H1 (cell line): ENCODE results near the gene CTNND2. TPM values are rescaled to one million over a fixed set of nuclear protein-coding genes. Genes with fewer than 3 reads are reported as not detected.

Source experiments
- CTCF ChIA-PET: fragments of 300-600 bp; sonication (Branson Sonifier 250); formaldehyde crosslinking; loops from one replicate; lab custom pipeline; 2021; ENCODE audit not compliant: partially characterized antibody; lab: Charles Lee
- POLR2A ChIA-PET: fragments of 300-600 bp; sonication (Branson Sonifier 250); formaldehyde crosslinking; loops from one replicate; lab custom pipeline; 2021; ENCODE audit warnings: inconsistent platforms; ENCODE audit not compliant: partially characterized antibody; lab: Charles Lee
- DNase-seq, 2 experiments: peaks; one replicate each; pipeline versions ENCODE4 v3.0.0 to v3.0.0-alpha.2; 2010 to 2022; ENCODE audit warnings: low spot score in 2 of 2, low read depth in 1 of 2, mixed read lengths in 1 of 2
- FAIRE-seq: peaks from 2 replicates; lab custom pipeline; 2011; peaks lifted over from hg19 to GRCh38; lab: Jason Lieb, UNC
- H2AFZ ChIP-seq: 2 replicates; pipeline ENCODE4 v1.8.1; 2012; ENCODE audit warnings: low read length, inconsistent platforms
- H2AK5ac ChIP-seq: 2 replicates; pipeline ENCODE4 v1.6.1; 2013; ENCODE audit warnings: low read depth, low read length
- H2BK120ac ChIP-seq: replicated peaks from 2 replicates; pipeline ENCODE3; 2013; ENCODE audit warnings: low read depth, low read length, inconsistent platforms
- H2BK12ac ChIP-seq: 2 replicates; pipeline ENCODE4 v1.6.1; 2013; ENCODE audit warnings: low read depth, low read length
- H2BK15ac ChIP-seq: 2 replicates; pipeline ENCODE4 v1.6.1; 2013; ENCODE audit warnings: low read length
- H2BK20ac ChIP-seq: 2 replicates; pipeline ENCODE4 v1.6.1; 2013; ENCODE audit warnings: low read length
- H2BK5ac ChIP-seq: 2 replicates; pipeline ENCODE4 v1.6.1; 2013; ENCODE audit warnings: low read depth, low read length
- H3K14ac ChIP-seq: 2 replicates; pipeline ENCODE4 v1.6.1; 2013; ENCODE audit warnings: inconsistent platforms; ENCODE audit not compliant: insufficient read length
- H3K18ac ChIP-seq: 2 replicates; pipeline ENCODE4 v1.6.1; 2013; ENCODE audit warnings: low read length; ENCODE audit errors: extremely low read depth
- H3K23ac ChIP-seq: 2 replicates; pipeline ENCODE4 v1.6.1; 2013; ENCODE audit warnings: inconsistent platforms; ENCODE audit not compliant: insufficient read length
- H3K23me2 ChIP-seq: 2 replicates; pipeline ENCODE4 v1.6.1; 2013; ENCODE audit warnings: low read depth, low read length
- H3K27ac ChIP-seq: 2 replicates; pipeline ENCODE4 v1.6.1; 2011; ENCODE audit warnings: low read depth, low read length, inconsistent platforms
- H3K27me3 ChIP-seq, 4 experiments: replicated peaks in 1 of 4; 1 replicate in 1 of 4; 2 replicates in 3 of 4; pipeline versions ENCODE4 v1.6.1 to v1.8.1; 2011 to 2013; ENCODE audit warnings: low read length in 3 of 4, mild to moderate bottlenecking in 3 of 4, inconsistent platforms in 2 of 4, mixed read lengths in 2 of 4, moderate library complexity in 1 of 4; ENCODE audit not compliant: control insufficient read depth in 3 of 4, insufficient read depth in 3 of 4; ENCODE audit errors: extremely low read depth in 1 of 4
- H3K36me3 ChIP-seq, 4 experiments: 2 replicates each; pipeline versions ENCODE4 v1.6.1 to v1.8.1; 2011 to 2013; ENCODE audit warnings: mild to moderate bottlenecking in 4 of 4, low read length in 3 of 4, moderate library complexity in 2 of 4, control low read depth in 1 of 4, inconsistent platforms in 1 of 4; ENCODE audit not compliant: insufficient read depth in 4 of 4, control insufficient read depth in 2 of 4
- H3K4ac ChIP-seq: replicated peaks from 2 replicates; pipeline ENCODE3; 2013; ENCODE audit warnings: low read length, low read depth, mixed read lengths, inconsistent platforms; ENCODE audit not compliant: insufficient read length
- H3K4me1 ChIP-seq, 4 experiments: replicated peaks in 1 of 4; 1 replicate in 1 of 4; 2 replicates in 3 of 4; pipeline versions ENCODE4 v1.6.1 to v1.8.1; 2011 to 2013; ENCODE audit warnings: low read length in 3 of 4, inconsistent platforms in 2 of 4, mixed read lengths in 1 of 4; ENCODE audit not compliant: insufficient read depth in 4 of 4, control insufficient read depth in 3 of 4
- H3K4me2 ChIP-seq, 2 experiments: 2 replicates each; pipeline versions ENCODE4 v1.6.1 to v1.8.1; 2011 to 2013; ENCODE audit warnings: low read depth in 2 of 2, low read length in 2 of 2, control low read depth in 1 of 2, inconsistent platforms in 1 of 2, mild to moderate bottlenecking in 1 of 2; ENCODE audit not compliant: insufficient read depth in 1 of 2
- H3K4me3 ChIP-seq, 4 experiments: fragments of 200-600, 300-600 bp in 1 of 4; sonication (generic), shearing (Covaris generic), sonication (Bioruptor Twin) in 1 of 4; 2 replicates each; pipeline versions ENCODE4 v1.5.1 to v1.8.1; 2011 to 2016; ENCODE audit warnings: low read length in 4 of 4, low read depth in 3 of 4, control low read depth in 2 of 4, inconsistent platforms in 2 of 4, mild to moderate bottlenecking in 2 of 4, mixed read lengths in 1 of 4, moderate library complexity in 1 of 4; ENCODE audit not compliant: insufficient read depth in 2 of 4; ENCODE audit errors: extremely low read depth in 1 of 4
- H3K56ac ChIP-seq: replicated peaks from 2 replicates; pipeline ENCODE3; 2013; ENCODE audit warnings: low read depth, mild to moderate bottlenecking, mixed read lengths, low read length, inconsistent platforms; ENCODE audit not compliant: insufficient read length
- H3K79me1 ChIP-seq: 2 replicates; pipeline ENCODE4 v1.6.1; 2013; ENCODE audit warnings: low read depth, low read length, control low read depth
- H3K79me2 ChIP-seq, 2 experiments: 2 replicates each; pipeline versions ENCODE4 v1.6.1 to v1.8.1; 2012 to 2013; ENCODE audit warnings: low read length in 2 of 2, mild to moderate bottlenecking in 2 of 2, inconsistent platforms in 1 of 2; ENCODE audit not compliant: insufficient read depth in 2 of 2, control insufficient read depth in 1 of 2
- H3K9ac ChIP-seq, 4 experiments: replicated peaks in 1 of 4; 1 replicate in 1 of 4; 2 replicates in 3 of 4; pipeline versions ENCODE4 v1.6.1 to v1.8.1; 2011 to 2013; ENCODE audit warnings: low read depth in 3 of 4, low read length in 3 of 4, control low read depth in 2 of 4, mild to moderate bottlenecking in 2 of 4, moderate library complexity in 2 of 4, inconsistent platforms in 1 of 4; ENCODE audit errors: extremely low read depth in 1 of 4
- H3K9me3 ChIP-seq, 2 experiments: 2 replicates each; pipeline versions ENCODE4 v1.6.1 to v1.8.1; 2012 to 2013; ENCODE audit warnings: mild to moderate bottlenecking in 2 of 2, moderate library complexity in 2 of 2, control low read depth in 1 of 2, inconsistent platforms in 1 of 2, low read depth in 1 of 2, low read length in 1 of 2, mixed read lengths in 1 of 2; ENCODE audit not compliant: insufficient read depth in 2 of 2
- H4K20me1 ChIP-seq, 2 experiments: replicated peaks in 1 of 2; 2 replicates each; pipeline versions ENCODE3 to v1.8.1; 2011 to 2013; ENCODE audit warnings: inconsistent platforms in 2 of 2, low read length in 2 of 2, mild to moderate bottlenecking in 1 of 2; ENCODE audit not compliant: insufficient read depth in 2 of 2, control insufficient read depth in 1 of 2
- H4K5ac ChIP-seq: 2 replicates; pipeline ENCODE4 v1.6.1; 2013; ENCODE audit warnings: low read length, low read depth, mixed read lengths, inconsistent platforms; ENCODE audit not compliant: insufficient read length
- H4K8ac ChIP-seq: 2 replicates; pipeline ENCODE4 v1.8.0; 2013; ENCODE audit warnings: mild to moderate bottlenecking, moderate library complexity, low read length, inconsistent platforms; ENCODE audit not compliant: insufficient read depth; ENCODE audit errors: extremely low read depth
- H4K91ac ChIP-seq: replicated peaks from 2 replicates; pipeline ENCODE3; 2013; ENCODE audit warnings: low read length, mixed read lengths, inconsistent platforms; ENCODE audit not compliant: insufficient read length
- BCL11A ChIP-seq, 2 experiments: IDR thresholded peaks; one replicate each; pipeline ENCODE4 v1.6.1; 2011; ENCODE audit warnings: low read depth in 2 of 2, low read length in 2 of 2, mild to moderate bottlenecking in 2 of 2
- FOSL1 ChIP-seq: IDR thresholded peaks from 2 replicates; pipeline ENCODE4 v1.6.1; 2011; ENCODE audit warnings: mild to moderate bottlenecking, low read depth, low read length, moderate library complexity; ENCODE audit not compliant: insufficient read depth
- KDM5A ChIP-seq: fragments of 200-600 bp; IDR thresholded peaks from 2 replicates; pipeline ENCODE4 v1.7.1; 2012; ENCODE audit warnings: mild to moderate bottlenecking, low read length, inconsistent platforms, mixed read lengths
- POLR2A ChIP-seq, 2 experiments: IDR thresholded peaks; 1 replicate in 1 of 2; 2 replicates in 1 of 2; pipeline ENCODE4 v1.6.1; 2011; ENCODE audit warnings: low read depth in 2 of 2, low read length in 2 of 2, mild to moderate bottlenecking in 2 of 2; ENCODE audit errors: control extremely low read depth in 1 of 2
- POLR2AphosphoS5 ChIP-seq: IDR thresholded peaks from 2 replicates; pipeline ENCODE4 v1.6.1; 2011; ENCODE audit warnings: low read depth, low read length
- RNF2 ChIP-seq: fragments of 200-900, 300-1000 bp; sonication (generic); IDR thresholded peaks from 2 replicates; pipeline ENCODE4 v1.7.1; 2016; ENCODE audit warnings: borderline replicate concordance, low read depth, mild to moderate bottlenecking, antibody characterized with exemption, low read length; ENCODE audit not compliant: poor library complexity, severe bottlenecking; ENCODE audit errors: missing control alignments
- RXRA ChIP-seq: IDR thresholded peaks from 2 replicates; pipeline ENCODE4 v1.6.1; 2011; ENCODE audit warnings: low read depth, mild to moderate bottlenecking, low read length, moderate library complexity; ENCODE audit not compliant: insufficient read depth
- SUZ12 ChIP-seq: fragments of 200-600 bp; sonication (generic); IDR thresholded peaks from 2 replicates; pipeline ENCODE4 v1.6.1; 2012; ENCODE audit warnings: mild to moderate bottlenecking, inconsistent platforms, low read length, moderate library complexity, mixed read lengths
- YY1 ChIP-seq: IDR thresholded peaks from 2 replicates; pipeline ENCODE4 v1.6.1; 2011; ENCODE audit warnings: low read depth, mild to moderate bottlenecking, low read length
- WGBS, 2 experiments: shearing (Covaris generic) in 1 of 2; methylation state at CpG; one replicate each; pipeline versions ENCODE4 v1.1.6 to v1.1.7; 2013 to 2015; ENCODE audit warnings: low lambda C conversion rate in 2 of 2, mixed read lengths in 2 of 2, inconsistent platforms in 1 of 2, low coverage in 1 of 2, missing lambda C conversion rate in 1 of 2; ENCODE audit not compliant: insufficient replicate concordance in 2 of 2, insufficient coverage in 1 of 2, insufficient read length in 1 of 2; ENCODE audit errors: extremely low coverage in 1 of 2, missing lambda C conversion rate in 1 of 2; 5-methylcytosine and 5-hydroxymethylcytosine counted together
- polyA plus RNA-seq, 7 experiments: library from polyadenylated mRNA; depleted of rRNA in 3 of 7; stranded (reverse) in 5 of 7; unstranded in 2 of 7; fragments of >200 nt in 5 of 7; fragments of 200-250 nt in 2 of 7; gene quantifications; 1 replicate in 5 of 7; 2 replicates in 1 of 7; 4 replicates in 1 of 7; pipeline versions ENCODE4 v1.2.1 to v1.2.3, GENCODE V29; 2011 to 2013; ENCODE audit warnings: missing spikeins in 2 of 7, mixed read lengths in 2 of 7
- total RNA-seq: library from RNA; stranded (reverse); fragmentation: NEBNext Ultra II Directional; extraction: Animal tissue kit (Norgen Biotek cat#: 25700); gene quantifications from 2 replicates; pipeline ENCODE4 v1.2.1, GENCODE V29; 2021
- TF ChIP-seq, protein P1 (sequence below), 3 experiments: IDR thresholded peaks; 1 replicate in 2 of 3; 2 replicates in 1 of 3; pipeline versions ENCODE4 v1.5.1 to v1.6.1; 2011; ENCODE audit warnings: low read length in 3 of 3, mild to moderate bottlenecking in 3 of 3, inconsistent platforms in 2 of 3, low read depth in 1 of 3, moderate library complexity in 1 of 3; ENCODE audit not compliant: insufficient read depth in 1 of 3; ENCODE audit errors: control extremely low read depth in 1 of 3
- TF ChIP-seq, protein P2 (sequence below): IDR thresholded peaks from 2 replicates; pipeline ENCODE4 v1.6.1; 2012; ENCODE audit warnings: inconsistent platforms

CTNND2 gene
- total and polyA plus RNA-seq, 2 of the 8 experiments (the other 6 are each of a cell fraction or from before 2014, with no cell fraction given), result 7.4 to 14.2 TPM

DNA sequence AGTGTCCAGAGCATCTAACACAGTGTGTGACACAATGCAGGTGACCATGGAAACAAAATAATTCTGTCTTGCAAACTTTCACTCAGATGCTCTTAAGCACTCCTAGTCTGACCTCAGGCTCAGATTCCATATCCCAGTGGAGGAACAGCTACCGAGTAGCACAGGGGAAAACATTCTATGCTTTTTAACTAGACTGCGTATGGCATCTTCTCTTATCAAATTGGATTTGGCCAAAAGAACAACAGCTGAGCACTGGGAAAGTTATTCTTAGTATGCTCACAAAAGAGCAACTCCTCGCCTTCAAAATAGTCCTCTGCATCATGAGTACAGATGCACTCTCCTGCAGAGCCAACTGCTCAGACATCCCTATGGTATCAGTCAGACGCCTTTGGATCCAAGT, 615.0 kb downstream of the CTNND2 start:
- no peaks in the 10 kb centered on the region for H3K79me2 ChIP-seq
- no peak overlapping the region for H3K4me2 ChIP-seq
- H4K91ac ChIP-seq, result no peak overlapping the region
- H3K4me3 ChIP-seq, result no peak overlapping the region
- no peaks in the 10 kb centered on the region for H3K36me3 ChIP-seq
- ChIA-PET POLR2A (no interaction called here), CTCF (interaction anchor here (0.6 to 2.3 kb wide), 8 partner anchors 10 to 734 kb away, joined by 3 to 9 read pairs (median 3); no protein-coding TSS in a partner anchor)
- no peak overlapping the region for H2BK5ac ChIP-seq
- no peaks in the 10 kb centered on the region for H4K20me1 ChIP-seq
- H3K9me3 ChIP-seq, result peaks cover 0 to 2% of the 10 kb centered on the region in 2 experiments; a peak in 1 of 4 replicates
- H2AK5ac ChIP-seq, result no peak overlapping the region
- H3K23ac ChIP-seq, result no peak overlapping the region
- H3K27ac ChIP-seq, result no peak overlapping the region
- DNase-seq (no peak), FAIRE-seq (no peak)
- H4K8ac ChIP-seq, result no peak overlapping the region
- no peaks in the 10 kb centered on the region for H3K27me3 ChIP-seq
- H3K9ac ChIP-seq, result no peak overlapping the region
- 84% methylated on average over 4 of the region's 4 CpGs; no CpG with 5 or more reads in 1 of the 2 experiments for WGBS, 2 experiments
- H2BK20ac ChIP-seq, result no peak overlapping the region
- no peak overlapping the region for H2BK120ac ChIP-seq
- H2AFZ ChIP-seq, result no peak overlapping the region
- no peaks in the 10 kb centered on the region for H3K23me2 ChIP-seq
- H3K79me1 ChIP-seq, result no peaks in the 10 kb centered on the region
- no peak for TF ChIP-seq YY1
- no peak for TF ChIP-seq FOSL1
- TF ChIP-seq, protein P1, sequence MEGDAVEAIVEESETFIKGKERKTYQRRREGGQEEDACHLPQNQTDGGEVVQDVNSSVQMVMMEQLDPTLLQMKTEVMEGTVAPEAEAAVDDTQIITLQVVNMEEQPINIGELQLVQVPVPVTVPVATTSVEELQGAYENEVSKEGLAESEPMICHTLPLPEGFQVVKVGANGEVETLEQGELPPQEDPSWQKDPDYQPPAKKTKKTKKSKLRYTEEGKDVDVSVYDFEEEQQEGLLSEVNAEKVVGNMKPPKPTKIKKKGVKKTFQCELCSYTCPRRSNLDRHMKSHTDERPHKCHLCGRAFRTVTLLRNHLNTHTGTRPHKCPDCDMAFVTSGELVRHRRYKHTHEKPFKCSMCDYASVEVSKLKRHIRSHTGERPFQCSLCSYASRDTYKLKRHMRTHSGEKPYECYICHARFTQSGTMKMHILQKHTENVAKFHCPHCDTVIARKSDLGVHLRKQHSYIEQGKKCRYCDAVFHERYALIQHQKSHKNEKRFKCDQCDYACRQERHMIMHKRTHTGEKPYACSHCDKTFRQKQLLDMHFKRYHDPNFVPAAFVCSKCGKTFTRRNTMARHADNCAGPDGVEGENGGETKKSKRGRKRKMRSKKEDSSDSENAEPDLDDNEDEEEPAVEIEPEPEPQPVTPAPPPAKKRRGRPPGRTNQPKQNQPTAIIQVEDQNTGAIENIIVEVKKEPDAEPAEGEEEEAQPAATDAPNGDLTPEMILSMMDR (IDR thresholded peaks at IDR 0.05; ENCODE audit: control extremely low read depth in 1 of 3, insufficient read depth in 1 of 3, low read depth in 1 of 3, low read length in 3 of 3), result no peak
- no peak for TF ChIP-seq KDM5A
- TF ChIP-seq, protein P2, sequence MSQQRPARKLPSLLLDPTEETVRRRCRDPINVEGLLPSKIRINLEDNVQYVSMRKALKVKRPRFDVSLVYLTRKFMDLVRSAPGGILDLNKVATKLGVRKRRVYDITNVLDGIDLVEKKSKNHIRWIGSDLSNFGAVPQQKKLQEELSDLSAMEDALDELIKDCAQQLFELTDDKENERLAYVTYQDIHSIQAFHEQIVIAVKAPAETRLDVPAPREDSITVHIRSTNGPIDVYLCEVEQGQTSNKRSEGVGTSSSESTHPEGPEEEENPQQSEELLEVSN, result no peak
- no peak for TF ChIP-seq RXRA
- no peak for TF ChIP-seq POLR2A (IDR thresholded peaks at IDR 0.05; ENCODE audit: control extremely low read depth in 1 of 2, low read depth in 2 of 2, low read length in 2 of 2)
- TF ChIP-seq RNF2, result no peak
- no peak for TF ChIP-seq BCL11A (IDR thresholded peaks at IDR 0.05; ENCODE audit: low read depth in 2 of 2, low read length in 2 of 2)
- no peak for TF ChIP-seq SUZ12
- no peak for TF ChIP-seq POLR2AphosphoS5
- no peak overlapping the region for H3K56ac ChIP-seq
- no peak overlapping the region for H4K5ac ChIP-seq
- no peaks in the 10 kb centered on the region for H3K4me1 ChIP-seq
- no peak overlapping the region for H3K18ac ChIP-seq
- H2BK15ac ChIP-seq, result no peak overlapping the region
- H3K14ac ChIP-seq, result no peak overlapping the region
- H2BK12ac ChIP-seq, result no peak overlapping the region
- no peak overlapping the region for H3K4ac ChIP-seq
